ENCODE results near the gene HOXD12. TPM values are rescaled to one million over a fixed set of nuclear protein-coding genes. Genes with fewer than 3 reads are reported as not detected.

HOXD12 gene
- total RNA-seq, 2 donors from 2014 or later = 0.36 TPM; not detected in 1

- H3K27ac ChIP-seq = peak overlapping the region; percentile 87 to 89
- no peaks in the 10 kb centered on the region for H3K4me1 ChIP-seq (replicated peaks)
- H3K27me3 ChIP-seq (replicated peaks; ENCODE audit: insufficient read depth) = peaks cover 22% of the 10 kb centered on the region
- no peaks in the 10 kb centered on the region for H3K9me3 ChIP-seq
- 24% methylated on average over 25 of the region's 25 CpGs for WGBS
- TF ChIP-seq POLR2AphosphoS5 (IDR thresholded peaks at IDR 0.05) (no peak), CTCF (IDR thresholded peaks at IDR 0.05) (no peak), POLR2A (IDR thresholded peaks at IDR 0.05) (no peak)
- no peak for DNase-seq (ENCODE audit: low spot score)
- peak overlapping the region; percentile 32 to 45 for H3K4me3 ChIP-seq
- H3K36me3 ChIP-seq = no peaks in the 10 kb centered on the region
- intact Hi-C loops (cut with DNase I) = no loop called here
Observed at GRCh38 chr2:176105730-176106580, 6.4 kb downstream of the HOXD12 start.

- TF ChIP-seq CTCF (IDR thresholded peaks at IDR 0.05) (peak in 1 of 4 experiments; percentile 10), POLR2A (IDR thresholded peaks at IDR 0.05) (peak; percentile 42), POLR2AphosphoS5 (IDR thresholded peaks at IDR 0.05) (peak; percentile 61)
- Histone ChIP-seq H3K4me3 (peak within 1 kb of the TSS; percentile 32 to 46), H3K9me3 (no peaks in the 10 kb centered on the region), H3K36me3 (no peaks in the 10 kb centered on the region), H3K4me1 (replicated peaks) (no peaks in the 10 kb centered on the region), H3K27me3 (replicated peaks; ENCODE audit: insufficient read depth) (peaks cover 22% of the 10 kb centered on the region), H3K27ac (peak within 1 kb of the TSS; percentile 87 to 89)
- DNase-seq (ENCODE audit: low spot score) = peak; percentile 81
- 3% methylated on average over 78 of the region's 85 CpGs for WGBS
- intact Hi-C loops (cut with DNase I) = no loop called here
Observed at GRCh38 chr2:176106581-176107539, 7.3 kb downstream of the HOXD12 start, which contains the start of gene HOXD11. HOXD11 (plus strand) TSS chr2:176107280; CDS start chr2:176107356, 76 bp downstream.

GRCh38 chr2:176107731-176108181, 8.2 kb downstream of the HOXD12 start:
- Histone ChIP-seq H3K36me3 (no peaks in the 10 kb centered on the region), H3K9me3 (no peaks in the 10 kb centered on the region), H3K4me1 (replicated peaks) (no peaks in the 10 kb centered on the region), H3K4me3 (peak overlapping the region; percentile 28 to 46), H3K27me3 (replicated peaks; ENCODE audit: insufficient read depth) (peaks cover 25% of the 10 kb centered on the region), H3K27ac (peak overlapping the region; percentile 68 to 78)
- WGBS = 1% methylated on average over 19 of the region's 59 CpGs
- TF ChIP-seq POLR2A (IDR thresholded peaks at IDR 0.05) = no peak
- no peak for TF ChIP-seq CTCF (IDR thresholded peaks at IDR 0.05)
- no peak for TF ChIP-seq POLR2AphosphoS5 (IDR thresholded peaks at IDR 0.05)
- peak; percentile 4 for DNase-seq (ENCODE audit: low spot score)
- intact Hi-C loops (cut with DNase I) = no loop called here

GRCh38 chr2:176109192-176109901, 9.8 kb downstream of the HOXD12 start:
- DNase-seq (ENCODE audit: low spot score) = no peak
- H3K36me3 ChIP-seq = no peaks in the 10 kb centered on the region
- peak overlapping the region; percentile 28 to 46 for H3K4me3 ChIP-seq
- H3K4me1 ChIP-seq (replicated peaks) = no peaks in the 10 kb centered on the region
- peaks cover 25% of the 10 kb centered on the region for H3K27me3 ChIP-seq (replicated peaks; ENCODE audit: insufficient read depth)
- peak overlapping the region; percentile 68 to 78 for H3K27ac ChIP-seq
- H3K9me3 ChIP-seq = no peaks in the 10 kb centered on the region
- TF ChIP-seq POLR2A (IDR thresholded peaks at IDR 0.05) (no peak), CTCF (IDR thresholded peaks at IDR 0.05) (no peak), POLR2AphosphoS5 (IDR thresholded peaks at IDR 0.05) (no peak)
- WGBS = 46% methylated on average over 26 of the region's 26 CpGs
- intact Hi-C loops (cut with DNase I) = no loop called here

All from prostate gland (tissue), 2 donors.